ENCODE results near the gene MMP14.

The MMP14 gene

GRCh38 chr14:22870811-22871223 is 34.4 kb downstream of the MMP14 start:
- no peak overlapping the region for H3K4me3 ChIP-seq (ENCODE audit: low read depth, low read length)
- no peak for TF ChIP-seq CTCF (IDR thresholded peaks at IDR 0.05; ENCODE audit: borderline replicate concordance, insufficient read depth, low read depth, low read length)

- peak within 1 kb of the TSS; percentile 73 for H3K4me3 ChIP-seq (ENCODE audit: low read depth, low read length)
- 0 out of 2 replicates have a peak, but pooled peaks have one; percentile 6 for TF ChIP-seq CTCF (IDR thresholded peaks at IDR 0.05; ENCODE audit: borderline replicate concordance, insufficient read depth, low read depth, low read length)
Measured at GRCh38 chr14:22871224-22872032, 35.0 kb downstream of the MMP14 start, which contains the start of gene LRP10. LRP10 (plus strand) TSS chr14:22871740; CDS start chr14:22872304, 564 bp downstream.

GRCh38 chr14:22872033-22872832 is 35.8 kb downstream of the MMP14 start:
- TF ChIP-seq CTCF (IDR thresholded peaks at IDR 0.05; ENCODE audit: borderline replicate concordance, insufficient read depth, low read depth, low read length), result peak; percentile 90
- H3K4me3 ChIP-seq (ENCODE audit: low read depth, low read length), result peak overlapping the region; percentile 73

- no peak for TF ChIP-seq CTCF (IDR thresholded peaks at IDR 0.05; ENCODE audit: borderline replicate concordance, insufficient read depth, low read depth, low read length)
- H3K4me3 ChIP-seq (ENCODE audit: low read depth, low read length), result peak overlapping the region; percentile 73
Measured at GRCh38 chr14:22872833-22873520, 36.6 kb downstream of the MMP14 start.

GRCh38 chr14:22875003-22875747 is 38.8 kb downstream of the MMP14 start:
- no peak overlapping the region for H3K4me3 ChIP-seq (ENCODE audit: low read depth, low read length)
- no peak for TF ChIP-seq CTCF (IDR thresholded peaks at IDR 0.05; ENCODE audit: borderline replicate concordance, insufficient read depth, low read depth, low read length)

GRCh38 chr14:22875748-22876319 is 39.4 kb downstream of the MMP14 start:
- TF ChIP-seq CTCF (IDR thresholded peaks at IDR 0.05; ENCODE audit: borderline replicate concordance, insufficient read depth, low read depth, low read length), result no peak
- no peak overlapping the region for H3K4me3 ChIP-seq (ENCODE audit: low read depth, low read length)
